ENCODE results near the gene MYOZ1.
"Not testable (repeated sequence)": the region's sequence is repeated elsewhere in the genome, so short reads cannot be mapped to it uniquely, and the experiment has no call there.

The MYOZ1 gene, protein sequence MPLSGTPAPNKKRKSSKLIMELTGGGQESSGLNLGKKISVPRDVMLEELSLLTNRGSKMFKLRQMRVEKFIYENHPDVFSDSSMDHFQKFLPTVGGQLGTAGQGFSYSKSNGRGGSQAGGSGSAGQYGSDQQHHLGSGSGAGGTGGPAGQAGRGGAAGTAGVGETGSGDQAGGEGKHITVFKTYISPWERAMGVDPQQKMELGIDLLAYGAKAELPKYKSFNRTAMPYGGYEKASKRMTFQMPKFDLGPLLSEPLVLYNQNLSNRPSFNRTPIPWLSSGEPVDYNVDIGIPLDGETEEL

DNA sequence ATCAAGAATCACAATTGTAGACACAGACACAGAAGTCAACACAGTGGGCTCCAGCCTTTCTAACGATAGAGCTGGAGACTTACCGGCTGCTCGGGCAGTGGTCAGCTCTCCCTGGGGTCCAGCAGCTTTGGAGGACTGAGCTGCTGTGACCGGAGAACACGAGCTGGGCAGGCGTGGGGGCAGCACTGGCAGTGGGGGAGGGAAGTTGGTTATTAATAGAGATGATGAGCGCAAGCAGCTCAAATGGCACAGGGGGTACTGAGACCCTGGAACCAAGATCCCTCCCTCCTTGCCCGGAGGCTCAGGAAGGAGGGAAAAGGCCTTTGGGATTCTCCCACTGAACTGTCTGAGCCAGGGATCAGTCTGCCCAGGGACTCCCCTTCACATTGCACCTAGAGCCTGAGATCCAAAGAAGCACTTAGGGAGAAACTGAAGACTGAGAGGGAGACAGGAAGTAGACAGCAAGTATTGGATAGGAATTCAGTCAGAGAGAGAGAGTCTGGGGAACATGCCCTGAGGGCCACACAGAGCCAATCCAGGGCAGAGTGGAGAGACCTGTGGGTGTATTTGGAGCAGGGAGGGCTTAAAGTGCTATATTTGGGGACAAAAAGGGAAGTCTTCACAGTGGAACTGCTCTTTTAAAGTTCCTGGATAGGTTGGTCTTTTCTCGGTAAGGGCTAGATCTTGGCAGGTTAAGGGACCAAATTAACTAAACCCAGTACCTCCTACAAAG, at the start of gene MYOZ1:
Gene MYOZ1 (minus strand): TSS at position 147 of the 733 bp plus-strand sequence. CDS start 1,457 bp downstream, outside the sequence.
- DNase-seq, result no peak

DNA sequence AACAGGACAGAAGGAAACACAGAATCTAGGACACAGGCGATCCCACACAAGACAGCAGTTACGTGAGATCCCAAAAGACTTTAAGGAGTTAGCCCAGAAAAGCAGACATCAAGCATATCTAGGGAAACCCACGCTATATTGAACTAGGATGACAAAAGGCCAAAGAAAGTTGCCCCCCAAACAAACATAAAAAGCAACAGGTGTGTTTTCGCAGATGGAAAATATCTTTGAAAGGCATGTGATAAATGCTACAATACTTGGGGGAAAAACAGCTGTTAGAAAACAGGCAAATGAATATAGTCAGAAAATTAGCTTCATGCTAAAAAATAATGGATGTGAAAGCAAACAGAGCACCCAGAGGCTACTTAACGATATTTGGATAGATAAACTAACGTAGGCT, 49.5 kb upstream of the MYOZ1 start:
- not testable (repeated sequence) for DNase-seq

DNA sequence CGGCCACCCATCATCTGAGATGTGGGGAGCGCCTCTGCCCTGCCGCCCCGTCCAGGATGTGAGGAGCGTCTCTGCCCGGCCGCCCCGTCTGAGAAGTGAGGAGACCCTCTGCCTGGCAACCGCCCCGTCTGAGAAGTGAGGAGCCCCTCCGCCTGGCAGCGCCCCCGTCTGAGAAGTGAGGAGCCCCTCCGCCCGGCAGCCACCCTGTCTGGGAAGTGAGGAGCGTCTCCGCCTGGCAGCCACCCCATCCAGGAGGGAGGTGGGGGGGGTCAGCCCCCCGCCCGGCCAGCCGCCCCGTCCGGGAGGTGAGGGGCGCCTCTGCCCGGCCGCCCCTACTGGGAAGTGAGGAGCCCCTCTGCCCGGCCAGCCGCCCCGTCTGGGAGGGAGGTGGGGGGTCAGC, 48.3 kb upstream of the MYOZ1 start:
- DNase-seq, result not testable (repeated sequence)

DNA sequence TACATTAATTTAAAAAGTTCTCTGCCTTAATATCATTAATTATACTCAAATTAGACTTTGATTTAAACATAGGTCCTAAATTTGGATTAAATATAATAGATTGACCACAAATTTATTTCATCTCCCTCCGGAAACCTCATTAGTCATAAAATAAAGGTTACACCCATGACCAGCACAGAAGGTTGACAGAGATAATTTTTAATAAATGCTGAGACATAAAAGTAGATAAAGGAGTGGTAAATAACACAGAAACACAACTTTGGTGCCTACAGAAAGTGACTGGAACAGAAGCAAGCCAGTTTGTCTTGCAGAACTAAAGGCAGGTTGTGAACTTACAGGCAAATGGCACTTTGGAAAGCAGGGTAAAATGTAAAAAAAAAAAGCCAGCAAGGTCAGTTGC, 46.4 kb upstream of the MYOZ1 start:
- DNase-seq, result not testable (repeated sequence)

DNA sequence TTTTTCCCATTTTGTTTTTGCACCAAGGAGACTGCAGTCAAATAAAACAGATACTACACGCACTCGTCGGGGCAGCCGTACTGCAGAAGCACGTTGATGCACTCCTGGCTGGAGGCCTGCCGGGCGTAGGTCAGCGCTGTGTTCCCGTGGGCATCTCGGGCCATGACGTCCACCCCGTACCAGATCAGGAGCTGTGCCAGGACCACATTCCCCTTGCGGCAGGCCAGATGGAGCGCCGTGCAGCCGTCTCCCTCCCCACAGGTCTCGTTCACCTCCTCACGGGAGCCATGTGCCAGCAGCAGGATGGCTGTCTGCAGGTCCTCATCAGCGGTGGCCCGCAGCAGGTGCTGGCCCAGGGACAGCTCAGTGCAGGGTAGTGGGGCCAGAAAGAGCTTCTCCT, 33.3 kb upstream of the MYOZ1 start:
- not testable (repeated sequence) for DNase-seq

DNA sequence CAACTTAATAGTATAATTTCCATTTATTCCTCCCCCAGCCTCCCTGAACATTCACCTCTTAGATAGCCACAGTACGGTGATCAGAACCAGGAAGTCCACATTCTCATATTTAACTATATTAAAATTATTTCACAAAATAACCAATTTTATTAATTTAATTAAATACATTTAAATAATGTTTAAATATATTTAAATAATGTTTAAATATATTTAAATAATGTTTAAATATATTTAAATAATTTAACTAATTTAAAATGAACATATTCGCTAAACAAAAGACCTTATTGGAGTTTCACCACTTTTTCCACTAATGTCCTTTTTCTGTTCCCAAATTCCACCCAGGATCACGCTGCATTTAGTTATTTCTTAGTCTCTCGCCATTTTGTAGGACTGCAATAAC, 27.1 kb upstream of the MYOZ1 start:
- not testable (repeated sequence) for DNase-seq

DNA sequence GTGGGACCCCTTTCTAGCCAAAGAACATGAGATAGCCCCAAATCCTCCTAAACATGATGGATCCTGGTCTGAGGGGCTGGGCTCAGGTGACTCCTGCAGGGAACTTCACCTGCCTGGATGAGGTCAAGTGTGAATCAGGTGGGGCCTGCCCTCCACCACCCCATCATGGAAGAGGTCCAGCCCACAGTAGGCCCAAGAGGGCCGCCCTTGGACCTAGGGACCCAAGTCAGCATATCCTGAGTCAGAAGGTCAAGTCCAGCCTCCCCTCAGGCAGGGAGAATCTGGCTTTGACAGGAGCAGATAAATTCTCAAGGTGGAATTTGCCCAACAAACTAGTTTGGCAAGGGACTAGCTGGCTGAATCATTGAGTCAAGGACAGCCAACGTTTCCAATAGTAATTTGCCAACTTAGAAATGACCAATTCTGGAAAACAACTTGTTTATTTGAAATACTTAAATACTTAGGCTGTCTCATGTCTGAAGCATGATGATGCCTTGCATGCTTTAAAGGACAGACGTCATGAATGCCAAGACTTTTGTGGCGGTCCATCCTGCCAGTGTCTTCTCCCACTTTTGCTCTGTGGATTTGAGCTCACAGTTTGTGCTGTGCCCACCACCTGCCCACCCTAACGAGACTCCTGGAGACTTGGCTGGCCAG, 25.0 kb upstream of the MYOZ1 start:
- not testable (repeated sequence) for DNase-seq

DNA sequence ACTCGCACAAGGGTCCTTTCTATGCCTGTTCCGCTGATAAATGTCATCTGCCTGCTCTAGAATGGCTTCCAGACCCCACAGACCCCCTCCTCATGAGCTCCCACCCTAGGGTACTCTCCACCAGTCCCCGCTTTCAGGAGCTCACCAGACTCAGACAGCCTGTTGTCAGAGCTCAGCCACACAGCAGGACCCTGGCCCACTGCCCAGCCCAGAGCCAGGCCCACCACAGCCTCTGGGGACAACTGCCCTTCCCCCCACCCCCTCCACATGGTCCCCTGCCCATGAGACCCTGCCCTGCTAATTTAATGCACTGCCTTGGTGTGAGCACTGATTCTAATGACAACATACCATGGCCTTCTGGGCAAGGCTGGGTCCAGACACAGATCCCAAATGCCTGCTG, 24.3 kb upstream of the MYOZ1 start:
- DNase-seq, result not testable (repeated sequence)

DNA sequence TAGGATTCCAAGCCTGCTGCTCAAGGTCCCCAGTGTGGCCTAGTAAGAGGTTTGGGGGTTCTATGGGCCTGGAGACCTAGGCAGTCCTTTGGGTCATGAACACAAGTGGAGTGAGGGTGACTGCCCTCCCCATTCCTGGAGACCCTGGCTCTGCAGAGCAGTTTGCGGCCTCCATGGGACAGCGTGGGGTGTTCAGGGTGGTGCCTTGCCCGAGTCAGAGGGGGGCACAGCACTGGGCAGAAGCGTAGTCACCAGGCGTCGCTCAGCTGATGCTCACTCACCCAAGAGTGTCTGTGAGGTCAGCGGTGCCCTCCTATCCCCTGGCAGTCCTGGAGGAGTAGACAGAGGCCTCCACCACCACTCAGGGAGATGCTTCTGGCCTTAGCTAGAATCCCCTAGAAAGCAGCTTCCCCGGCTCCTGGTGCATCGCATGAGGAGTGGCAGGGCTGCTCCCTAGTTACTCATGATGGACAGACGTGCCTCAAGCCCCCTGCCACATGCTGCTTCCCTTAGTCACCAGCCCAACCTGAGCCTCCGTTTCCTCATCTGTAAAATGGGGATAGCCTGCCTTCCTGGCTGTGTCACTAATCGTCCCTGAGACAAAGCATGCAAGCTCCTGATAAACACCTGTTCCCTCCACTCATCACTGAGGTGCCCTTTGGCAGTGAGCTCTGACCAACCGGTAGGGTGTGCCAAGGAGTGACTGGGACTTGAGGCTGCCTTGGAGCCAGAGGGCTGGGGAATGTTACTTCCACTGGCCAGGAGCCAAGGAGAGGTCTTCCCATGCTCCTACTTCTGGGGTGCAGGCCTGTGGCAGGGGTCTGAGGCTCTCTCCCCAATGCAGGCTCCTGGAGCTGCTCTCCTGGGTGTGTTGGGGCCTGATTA, 23.1 kb upstream of the MYOZ1 start:
- DNase-seq, result not testable (repeated sequence)

DNA sequence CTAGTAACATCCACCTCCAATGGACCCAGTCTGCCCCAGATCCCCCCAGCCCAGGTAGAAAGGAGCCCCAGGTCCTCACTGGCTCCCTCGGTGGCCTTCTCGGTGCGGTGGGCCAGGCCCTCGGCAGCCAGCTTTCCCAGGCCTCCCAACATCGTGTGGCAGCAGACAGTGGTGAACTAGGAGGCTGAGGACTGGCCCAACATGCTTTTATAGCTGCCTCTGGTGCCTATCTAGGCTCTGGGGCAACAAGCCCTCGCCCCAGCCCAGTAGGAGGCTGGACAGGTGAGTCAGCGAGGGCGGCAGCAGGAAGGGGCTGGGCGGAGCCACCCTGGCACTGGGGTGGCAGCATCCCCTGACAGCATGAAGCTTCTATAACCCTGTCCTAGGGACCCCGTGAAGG, 22.3 kb upstream of the MYOZ1 start:
- not testable (repeated sequence) for DNase-seq

DNA sequence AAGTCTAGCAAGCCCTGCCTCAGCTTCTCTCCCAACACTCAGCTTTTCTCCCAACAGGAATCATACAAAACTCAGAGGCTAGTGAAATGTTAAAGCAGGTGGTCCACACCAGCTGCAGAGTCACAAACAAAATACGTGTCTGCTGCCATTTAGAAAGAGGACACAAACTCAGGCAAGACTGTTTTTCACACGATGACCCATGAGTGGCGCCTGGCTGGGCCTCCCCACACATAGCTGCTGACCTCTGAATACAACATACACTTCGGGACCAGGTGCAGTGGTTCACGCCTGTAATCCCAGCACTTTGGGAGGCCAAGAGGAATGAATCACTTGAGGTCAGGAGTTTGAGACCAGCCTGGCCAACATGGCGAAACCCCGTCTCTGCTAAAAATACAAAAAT, 21.4 kb upstream of the MYOZ1 start:
- not testable (repeated sequence) for DNase-seq

DNA sequence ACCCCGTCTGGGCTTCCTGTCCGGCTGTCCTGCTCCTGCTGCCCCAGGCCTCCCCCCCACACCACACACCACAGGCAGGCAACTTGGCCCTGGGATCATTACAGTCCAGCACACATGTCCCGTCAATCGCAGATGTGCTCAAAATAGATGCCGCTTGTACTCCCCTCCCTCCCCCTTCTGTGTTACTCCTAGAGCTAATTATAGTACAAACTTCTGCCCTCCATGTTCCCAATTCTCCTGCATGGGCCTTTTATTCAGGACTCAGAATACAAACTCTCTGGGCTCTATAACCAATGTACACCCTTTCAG, 14.7 kb upstream of the MYOZ1 start, which contains the start of gene SYNPO2L:
Gene SYNPO2L (minus strand): TSS at position 40 of the 309 bp plus-strand sequence. CDS start 107 bp downstream, outside the sequence.
- no peak for DNase-seq

DNA sequence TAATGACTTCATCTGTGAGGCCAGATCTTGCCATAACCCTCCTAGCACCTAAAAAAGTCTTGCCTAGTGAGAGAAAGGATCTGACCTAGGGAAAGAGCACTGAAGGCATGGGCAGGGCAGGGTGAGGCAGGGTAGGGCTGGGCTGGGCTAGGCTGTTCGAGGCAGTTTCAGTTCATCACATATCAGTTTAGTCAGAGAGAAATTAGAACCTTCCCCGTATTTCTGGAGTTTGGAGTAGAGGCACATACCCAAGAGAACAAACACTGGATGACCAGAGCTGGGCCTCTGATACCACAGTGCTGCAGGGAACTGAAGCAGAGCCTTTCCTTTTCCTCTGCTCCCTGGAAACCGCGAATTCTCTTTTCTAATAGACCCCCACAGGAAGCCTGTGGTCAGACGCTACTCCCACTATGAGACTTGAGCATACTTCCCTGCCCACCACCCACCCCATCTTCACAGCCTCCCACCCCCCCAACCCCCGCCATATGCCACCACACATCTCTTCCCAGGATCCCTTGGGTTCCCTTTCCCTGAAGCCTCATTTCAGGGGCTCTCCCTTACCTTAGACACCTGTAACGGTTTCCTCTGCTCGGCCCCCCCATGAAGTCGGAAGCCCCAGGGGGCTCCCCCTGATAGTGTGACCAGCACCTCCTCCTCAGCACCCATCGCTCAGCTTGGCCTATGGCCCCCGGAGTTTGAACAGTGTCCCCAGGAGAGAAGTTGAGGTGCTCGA, 14.1 kb upstream of the MYOZ1 start:
- DNase-seq, result no peak

DNA sequence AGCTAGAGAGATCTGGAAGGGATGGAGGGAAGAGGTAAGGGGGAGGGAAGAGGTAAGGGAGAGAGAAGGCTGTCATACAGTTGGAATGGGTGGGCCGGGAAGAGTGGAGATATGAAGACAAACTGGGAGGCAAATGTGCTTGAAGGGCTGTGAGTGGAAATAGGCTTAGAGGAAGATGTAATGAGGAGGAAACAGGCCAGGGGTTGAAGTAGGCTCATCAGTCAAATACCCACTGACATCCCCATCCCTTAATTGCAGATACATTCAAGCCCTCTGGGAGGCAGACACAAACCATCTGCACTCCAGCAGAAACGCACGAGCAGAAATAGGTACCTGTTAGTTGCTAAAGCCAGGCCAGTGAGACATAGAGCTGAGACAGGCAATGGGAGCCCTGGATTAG, 12.4 kb upstream of the MYOZ1 start:
- DNase-seq, result no peak

DNA sequence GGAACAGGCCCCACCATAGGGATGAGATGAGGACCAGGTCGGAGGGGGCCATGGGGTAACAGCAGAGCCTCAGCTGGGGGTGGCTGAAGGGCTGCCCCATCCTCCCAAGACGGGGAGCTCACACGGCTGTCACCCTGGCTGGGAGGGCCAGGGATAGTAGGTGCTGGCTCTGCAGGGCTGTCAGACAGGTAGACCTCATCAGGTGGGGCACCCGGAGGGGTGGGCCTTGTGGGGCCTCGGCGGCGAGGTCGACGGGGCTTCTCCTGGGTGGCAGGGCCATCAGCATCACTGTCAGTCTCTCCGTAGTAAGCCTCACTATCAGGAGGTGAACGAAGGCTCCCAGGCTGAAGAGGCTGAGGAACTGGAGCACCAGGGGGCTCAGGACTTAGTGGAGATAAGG, 11.9 kb upstream of the MYOZ1 start:
- DNase-seq, result no peak

DNA sequence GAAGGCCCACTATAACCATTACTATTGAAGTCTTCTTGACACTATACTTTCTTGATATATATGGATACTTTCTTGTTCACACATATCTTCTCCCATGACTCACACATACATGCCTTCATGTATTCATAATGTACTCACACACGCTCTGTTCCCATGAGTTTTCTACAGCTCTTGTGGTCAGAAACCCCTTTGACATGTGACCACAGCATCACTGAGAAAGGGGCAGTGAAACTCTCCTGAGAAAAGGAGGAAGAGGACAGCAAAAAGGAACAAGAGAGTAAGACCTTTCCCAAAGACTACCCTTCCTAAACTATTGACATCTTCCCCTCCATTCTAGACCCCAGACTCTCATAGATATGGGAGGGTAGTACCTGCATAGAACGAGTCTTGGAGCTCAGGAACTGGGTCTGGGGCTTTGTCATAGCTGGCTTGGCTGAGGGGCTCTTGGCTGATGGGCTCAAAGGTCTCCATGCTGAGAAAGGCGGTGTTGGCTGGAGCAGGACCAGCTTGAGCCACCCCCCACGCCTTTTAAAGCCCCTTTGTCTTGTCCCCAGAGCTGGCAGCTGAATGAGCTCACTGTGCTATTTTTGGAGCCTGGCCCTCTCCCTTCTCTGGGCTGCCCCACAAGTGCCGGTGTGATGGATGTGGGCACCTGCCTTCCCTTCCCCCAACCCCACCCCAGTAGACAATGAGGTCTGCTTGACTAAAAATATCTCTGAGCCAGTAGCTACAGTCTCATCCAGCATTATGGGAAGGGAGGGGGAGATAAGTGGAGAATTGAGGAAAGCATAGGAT, 9.5 kb upstream of the MYOZ1 start:
- DNase-seq, result no peak

DNA sequence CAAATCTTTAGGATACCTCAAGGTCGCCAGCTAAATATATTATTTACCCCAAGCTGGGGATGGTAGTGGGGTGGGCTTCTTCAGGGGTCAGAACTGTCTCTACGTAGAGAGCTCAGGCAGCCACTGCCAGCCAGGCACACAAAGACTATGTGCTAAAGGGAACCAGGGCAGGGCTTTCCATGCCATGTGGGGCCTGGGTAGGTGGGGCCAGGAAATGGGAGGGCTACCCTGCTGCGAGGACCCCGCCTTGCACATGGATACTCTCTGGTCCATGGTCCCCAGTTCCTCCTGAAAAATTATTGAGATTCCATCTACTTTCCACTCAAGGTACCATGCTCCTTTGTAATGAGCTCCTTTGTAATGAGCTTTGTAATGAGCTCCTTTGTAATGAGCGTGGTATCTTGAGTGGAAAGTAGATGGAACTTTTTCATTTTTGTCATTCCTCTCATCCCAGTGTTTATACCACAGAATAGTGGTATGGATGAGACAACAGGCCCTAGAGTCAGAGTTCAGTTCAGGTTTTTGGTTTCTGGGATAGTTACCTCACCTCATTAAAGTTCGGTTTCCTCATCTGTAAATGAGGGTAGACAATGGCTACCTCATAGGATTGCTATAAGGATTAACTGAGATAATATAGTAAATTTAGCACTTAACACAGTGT, 8.7 kb upstream of the MYOZ1 start:
- DNase-seq, result no peak

DNA sequence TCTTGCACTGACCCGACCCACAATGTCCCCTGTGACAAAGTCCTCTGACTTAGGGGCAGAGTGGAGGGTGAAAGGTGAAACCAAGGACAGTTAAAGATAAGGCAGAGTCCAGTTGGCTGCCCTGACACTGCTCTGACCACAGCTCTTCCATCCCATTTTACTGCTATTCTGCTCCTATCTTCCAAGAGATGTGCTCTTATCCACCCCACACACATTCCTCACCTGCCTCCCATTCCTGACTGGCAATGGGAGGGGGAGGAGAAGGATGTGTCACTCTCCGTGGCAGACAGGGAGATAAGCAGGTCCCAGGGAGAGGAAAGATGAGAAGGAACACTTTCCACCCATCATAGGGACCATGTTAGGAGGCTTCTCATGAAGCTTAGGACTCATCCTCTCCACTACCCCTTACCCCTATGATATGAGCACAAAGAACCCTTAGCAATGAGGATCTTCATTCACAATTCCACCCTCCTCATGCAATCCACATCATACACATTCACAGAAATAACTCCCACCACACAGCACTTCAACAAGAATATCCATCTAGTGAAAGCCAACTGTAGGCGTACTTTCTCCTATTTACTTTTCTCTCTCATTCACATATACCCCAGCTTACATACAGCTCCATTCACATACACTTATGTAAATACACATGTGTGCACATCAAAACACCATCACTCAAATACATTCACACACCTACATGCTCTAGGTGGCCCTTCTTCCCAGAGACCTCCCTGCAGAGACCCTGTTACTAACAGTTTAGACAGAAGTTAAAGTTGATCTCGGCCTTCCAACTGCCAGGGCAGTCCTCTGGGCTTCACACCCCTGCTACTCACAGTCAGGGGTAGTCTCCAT, 7.9 kb upstream of the MYOZ1 start:
- DNase-seq, result no peak

DNA sequence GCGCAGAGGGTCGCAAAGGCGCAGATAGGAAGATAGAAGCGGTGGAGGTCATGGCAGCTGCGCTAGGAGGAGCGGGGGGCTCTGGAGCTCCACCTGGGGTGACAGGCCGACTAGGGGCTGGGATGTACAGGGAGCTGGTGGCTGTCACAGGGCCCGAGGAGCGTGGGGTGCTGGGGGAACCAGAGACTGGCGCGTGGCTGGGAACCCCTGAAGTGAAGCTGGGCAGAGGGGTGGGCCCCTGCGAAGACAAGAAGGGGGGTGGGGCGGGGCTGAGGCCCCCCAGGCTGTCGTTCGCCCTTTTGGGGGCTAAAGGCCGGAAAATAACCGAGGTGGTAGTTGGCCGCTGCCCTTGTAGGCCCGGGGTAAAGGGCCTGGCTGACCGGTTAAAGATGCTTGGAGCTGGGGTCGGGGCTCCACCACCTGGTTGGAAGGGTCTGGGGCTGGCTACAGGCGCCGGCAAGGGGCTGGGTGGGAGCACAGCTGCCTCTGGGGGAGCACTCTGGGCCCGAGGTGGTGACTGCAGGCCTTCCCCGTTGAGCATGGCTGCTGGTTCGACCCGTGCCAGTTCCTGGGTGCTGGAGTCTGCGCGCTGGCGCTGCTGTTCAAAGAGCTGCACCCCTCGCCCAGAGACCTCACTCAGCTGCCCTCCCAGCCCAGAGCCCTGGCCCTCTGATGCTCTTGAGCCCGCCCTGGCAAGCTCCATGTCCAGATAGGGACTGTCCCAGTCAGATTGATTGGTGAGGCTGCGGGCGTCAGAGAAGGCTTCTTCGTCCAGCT, 6.8 kb upstream of the MYOZ1 start:
- DNase-seq, result no peak
